ENCODE data around the gene CTTNBP2.

CTTNBP2 gene

DNA sequence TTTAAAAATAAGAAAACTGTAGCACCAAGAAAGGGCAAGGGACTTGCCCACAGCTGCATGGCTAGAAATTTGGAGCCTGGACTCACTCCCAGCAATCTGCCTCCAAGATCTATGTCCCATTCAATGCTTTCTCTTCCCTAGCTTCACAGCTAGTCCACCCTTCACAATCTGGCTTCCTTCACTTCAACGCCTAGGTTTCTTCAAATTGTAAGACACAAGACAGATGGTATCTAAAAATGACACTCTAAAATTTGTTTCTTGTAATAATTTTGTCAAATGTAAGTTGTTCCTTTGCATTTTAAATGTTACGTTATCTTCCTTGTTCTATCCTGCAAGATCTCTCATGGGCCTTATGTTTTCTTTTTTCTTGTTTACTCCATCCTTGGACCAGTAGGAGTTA lies 48.6 kb downstream of the CTTNBP2 start:
- no peak for DNase-seq

DNA sequence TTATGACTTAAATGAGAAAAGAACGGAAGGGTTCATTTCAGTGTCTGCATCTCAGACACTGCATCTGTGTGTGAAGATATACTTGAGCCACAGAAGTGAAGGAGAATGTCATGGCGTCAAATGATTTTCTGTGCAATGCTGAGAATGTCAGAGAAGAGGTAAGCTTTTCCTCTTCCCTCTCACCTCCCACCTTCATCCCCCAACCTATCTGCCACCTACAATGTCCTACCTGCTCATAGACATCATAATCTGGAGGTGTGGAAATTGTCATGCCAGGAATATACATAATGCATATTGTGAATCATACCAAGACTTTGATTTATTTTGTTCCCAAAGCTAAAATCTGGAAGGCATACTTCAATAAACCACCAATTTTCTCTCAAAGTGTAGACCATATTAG lies 53.7 kb downstream of the CTTNBP2 start:
- no peak for DNase-seq

DNA sequence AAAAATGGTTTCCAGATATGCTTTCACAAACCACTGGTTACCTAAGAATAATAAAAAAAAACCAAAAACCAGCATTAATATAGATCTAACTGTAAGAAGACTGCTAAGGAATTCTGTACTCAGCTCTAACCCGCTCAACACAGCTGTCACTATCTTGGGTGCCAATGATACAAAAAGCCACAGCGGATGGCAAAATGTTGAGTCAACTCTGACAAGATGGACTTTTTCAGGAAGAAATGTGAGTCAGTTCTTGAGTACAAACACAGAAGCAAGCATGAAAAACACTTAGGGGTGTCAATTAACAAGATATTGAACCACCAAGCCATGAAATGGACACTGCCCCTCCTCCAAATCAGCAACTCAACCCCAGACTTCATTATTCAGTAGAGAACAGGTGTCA lies 55.0 kb downstream of the CTTNBP2 start:
- no peak for DNase-seq

DNA sequence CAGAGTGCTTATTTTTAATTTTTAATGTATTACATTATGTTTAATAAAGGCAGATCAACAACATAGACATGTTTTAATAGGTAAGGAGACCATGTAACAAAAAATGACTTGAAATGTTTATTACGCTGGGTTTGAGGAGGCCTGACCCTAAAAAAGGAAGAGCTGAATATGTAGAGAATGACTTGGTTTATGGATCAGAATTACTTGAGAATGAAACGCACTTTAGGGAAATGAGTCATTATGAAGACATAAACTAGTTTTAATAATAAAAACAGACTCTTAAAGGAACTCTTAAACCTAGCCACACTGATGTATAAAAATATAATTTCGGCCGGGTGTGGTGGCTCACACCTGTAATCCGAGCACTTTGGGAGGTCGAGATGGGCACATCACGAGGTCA lies 56.5 kb downstream of the CTTNBP2 start:
- no peak for DNase-seq

DNA sequence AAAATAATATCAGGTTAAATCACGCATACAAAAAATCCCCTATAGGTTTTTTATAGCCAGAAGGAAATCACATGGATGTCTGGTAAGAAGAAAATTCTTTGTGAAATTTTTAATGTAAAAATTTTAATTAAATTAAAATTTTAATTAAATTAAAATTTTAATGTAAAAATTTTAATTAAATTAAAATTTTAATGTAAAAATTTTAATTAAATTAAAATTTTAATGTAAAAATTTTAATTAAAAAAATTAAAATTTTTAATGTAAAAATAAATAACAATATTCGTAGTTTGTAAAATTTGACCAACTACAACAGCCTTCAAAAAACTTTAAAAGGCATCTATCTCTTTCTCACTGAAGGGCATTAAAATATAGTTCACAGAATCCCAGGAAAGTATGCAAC lies 61.5 kb downstream of the CTTNBP2 start:
- no peak for DNase-seq

DNA sequence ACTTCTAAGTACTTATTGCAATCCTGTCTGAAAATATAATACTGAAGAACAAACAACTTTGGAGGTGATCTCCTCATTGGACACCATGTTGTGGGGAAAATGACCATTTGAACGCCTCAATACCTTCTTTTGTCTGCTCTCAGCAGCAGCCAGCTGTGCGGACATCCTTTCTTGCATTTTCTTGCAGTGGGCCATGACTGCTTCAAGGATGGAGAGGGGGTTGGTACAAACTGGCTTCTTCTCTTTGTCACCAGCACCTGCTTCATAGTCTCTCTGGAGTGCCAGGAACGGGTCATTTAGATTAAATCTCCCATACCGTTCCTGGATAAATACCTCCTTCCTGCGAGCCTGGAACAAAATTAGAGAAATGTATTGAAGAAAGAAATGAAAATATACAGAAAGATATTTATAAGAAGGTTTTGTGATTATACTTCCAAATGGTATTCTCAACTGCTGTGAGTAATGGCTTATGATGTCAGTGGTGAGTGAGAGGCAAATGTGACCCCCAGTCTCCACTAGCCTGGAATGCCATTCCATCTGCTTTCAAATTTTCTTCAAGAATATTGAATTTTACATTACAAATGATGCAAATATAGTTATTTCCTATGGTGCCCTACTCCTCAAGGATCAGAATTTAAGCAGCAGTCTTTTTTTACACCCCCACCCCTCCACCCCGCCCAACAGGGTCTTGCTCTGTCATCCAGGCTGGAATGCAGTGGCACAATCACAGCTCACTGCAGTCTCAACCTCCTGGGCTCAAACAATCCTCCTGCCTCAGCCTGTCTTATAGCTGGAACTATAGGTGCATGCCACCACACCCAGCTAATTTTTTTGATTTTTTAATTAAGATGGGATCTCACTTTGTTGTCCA lies 62.4 kb downstream of the CTTNBP2 start:
- no peak for DNase-seq

DNA sequence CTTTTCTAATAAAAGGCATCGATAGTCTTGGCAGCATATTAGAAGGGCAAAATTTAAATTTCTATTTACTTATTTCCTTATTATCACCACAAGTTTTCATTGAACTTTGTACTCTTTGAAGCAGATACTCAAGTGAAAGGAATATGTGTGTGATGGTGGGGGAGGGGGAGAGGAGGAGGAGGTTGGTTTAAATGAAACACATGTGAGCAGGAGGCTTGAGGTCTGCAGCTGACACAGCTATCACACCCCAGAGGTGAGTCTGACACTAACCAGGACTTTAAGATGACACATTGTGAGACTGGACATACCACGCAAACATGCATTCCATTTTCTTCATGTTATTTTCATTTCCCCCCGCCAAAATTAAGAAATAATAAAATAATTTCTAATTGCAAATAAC lies 63.3 kb downstream of the CTTNBP2 start:
- DNase-seq: peak; percentile 10

DNA sequence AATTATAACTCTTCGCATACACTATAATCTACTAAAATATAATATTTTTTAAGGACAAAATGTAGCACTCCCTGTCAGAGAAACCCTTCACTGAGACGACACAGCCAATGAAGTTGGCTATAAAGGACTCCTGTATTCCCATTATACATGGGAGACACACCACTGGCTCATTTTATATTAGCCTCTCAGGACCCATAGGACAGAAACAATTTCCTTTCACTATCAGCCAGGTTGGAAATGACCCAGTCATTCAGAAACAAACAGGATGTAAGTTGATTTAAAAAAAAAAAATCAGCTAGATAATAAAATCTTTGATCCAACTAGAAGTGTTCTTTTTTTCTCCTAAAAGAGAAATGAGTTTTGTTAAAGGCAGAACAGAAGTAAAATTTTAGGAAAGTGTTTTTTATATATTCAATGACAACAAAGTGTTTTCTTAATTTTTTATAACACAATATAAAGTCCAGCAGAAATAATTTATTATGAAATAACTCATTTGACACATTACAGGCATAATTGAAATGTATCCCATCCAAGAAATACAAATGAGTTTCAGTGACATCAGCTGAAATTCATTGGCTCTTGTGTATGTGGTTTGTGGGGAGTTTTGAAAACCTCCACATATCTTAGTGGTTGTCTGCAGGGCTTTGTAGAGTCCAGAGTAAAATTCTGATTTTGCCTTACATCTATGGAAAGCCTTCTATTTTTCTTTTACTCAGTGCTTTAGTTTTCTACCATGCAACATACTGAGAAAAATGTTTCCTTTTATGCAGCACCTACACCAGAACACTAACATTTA lies 64.1 kb downstream of the CTTNBP2 start:
- no peak for DNase-seq

DNA sequence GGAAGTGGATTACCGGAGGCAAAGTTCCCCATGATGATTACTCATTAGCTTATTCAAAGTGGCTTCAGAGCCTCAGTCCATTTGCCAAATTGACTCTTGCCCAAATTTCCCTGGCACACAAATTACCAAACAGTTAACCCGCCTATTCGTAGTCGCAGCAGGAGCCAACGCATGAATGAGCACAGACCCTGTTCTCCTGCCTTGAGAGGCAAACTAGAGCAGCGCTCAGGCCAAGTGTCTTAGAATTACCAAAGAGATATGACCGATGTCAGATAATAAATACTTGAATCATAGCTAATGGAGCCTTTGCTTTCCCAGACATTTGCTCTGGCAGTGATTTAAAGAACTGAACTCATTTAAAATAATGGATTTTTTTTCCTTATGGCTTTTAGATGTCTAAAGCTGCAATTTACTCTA lies 64.9 kb downstream of the CTTNBP2 start:
- DNase-seq: no peak

DNA sequence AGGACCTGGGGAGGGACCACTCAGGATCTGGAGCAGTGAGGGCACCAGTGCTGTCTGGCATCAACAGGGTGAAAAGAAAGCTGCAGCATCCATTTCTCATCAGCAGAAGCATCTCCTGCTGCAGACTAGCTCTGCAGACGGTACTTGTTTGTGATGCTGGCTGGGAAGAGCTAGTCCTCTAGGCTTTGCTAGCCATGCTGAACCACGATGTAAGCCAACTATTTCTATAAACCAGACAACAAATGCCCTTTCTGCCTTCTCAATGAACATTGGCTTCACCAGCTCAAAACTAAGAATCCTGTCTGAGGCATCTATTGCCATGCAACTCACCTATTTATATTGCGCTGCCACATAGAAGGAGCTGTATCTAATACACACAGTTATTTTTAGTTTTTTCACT lies 65.6 kb downstream of the CTTNBP2 start:
- no peak for DNase-seq

DNA sequence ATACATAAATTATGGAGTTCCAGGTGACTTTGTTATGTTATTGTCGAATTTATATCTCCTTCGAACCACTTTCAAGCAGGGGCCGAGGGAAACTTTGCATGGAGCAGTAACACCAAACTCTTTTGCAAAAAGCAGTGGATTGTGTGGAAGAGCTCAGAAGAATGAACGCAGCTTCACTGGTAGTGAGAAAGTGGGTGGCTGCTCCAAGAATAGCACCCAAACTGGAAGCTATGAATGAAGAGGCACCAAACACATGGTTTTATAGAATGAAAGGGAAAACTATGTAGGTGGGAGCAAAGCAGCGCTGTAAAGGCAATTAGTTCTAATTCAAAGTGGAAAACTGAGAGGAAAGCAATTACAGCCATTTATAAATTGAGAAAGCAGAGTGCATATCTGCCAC lies 67.2 kb downstream of the CTTNBP2 start:
- DNase-seq: no peak

DNA sequence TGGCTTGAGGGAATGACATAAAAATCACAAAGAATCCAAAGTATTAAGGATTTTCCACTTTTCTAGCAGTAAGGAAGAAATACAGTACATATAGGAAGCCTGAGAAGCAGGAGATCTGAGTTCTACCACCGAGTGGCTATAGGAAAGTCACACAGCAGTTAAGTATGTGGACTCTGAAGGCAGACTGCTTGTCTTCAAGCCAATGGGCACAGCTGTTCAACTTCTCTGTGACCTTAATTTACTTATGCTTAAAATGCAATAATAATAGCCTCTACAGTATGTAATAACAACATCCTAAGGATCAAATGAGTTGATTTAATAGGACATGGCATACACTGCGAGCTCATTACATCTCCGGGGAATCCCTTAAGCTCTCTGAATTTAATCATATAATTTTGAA lies 68.0 kb downstream of the CTTNBP2 start:
- no peak for DNase-seq

DNA sequence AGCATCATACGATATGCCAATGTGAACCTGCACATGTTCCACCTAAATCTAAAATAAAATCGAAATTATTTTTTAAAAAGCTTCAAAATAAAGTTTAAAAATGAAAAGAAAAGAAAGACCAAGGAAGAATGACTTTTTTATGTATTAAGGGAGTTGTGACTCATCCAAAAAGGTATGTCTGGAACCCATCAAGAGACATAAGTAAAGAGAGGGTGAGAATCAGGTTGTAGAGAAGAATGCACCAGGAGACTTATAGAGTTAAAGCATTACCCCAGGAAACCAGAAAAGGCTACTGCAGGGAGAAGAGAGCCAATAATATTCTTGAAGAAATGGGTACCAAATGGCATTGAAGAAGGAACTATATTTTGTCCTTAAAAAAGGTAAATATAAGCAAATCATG lies 69.8 kb downstream of the CTTNBP2 start:
- no peak for DNase-seq

DNA sequence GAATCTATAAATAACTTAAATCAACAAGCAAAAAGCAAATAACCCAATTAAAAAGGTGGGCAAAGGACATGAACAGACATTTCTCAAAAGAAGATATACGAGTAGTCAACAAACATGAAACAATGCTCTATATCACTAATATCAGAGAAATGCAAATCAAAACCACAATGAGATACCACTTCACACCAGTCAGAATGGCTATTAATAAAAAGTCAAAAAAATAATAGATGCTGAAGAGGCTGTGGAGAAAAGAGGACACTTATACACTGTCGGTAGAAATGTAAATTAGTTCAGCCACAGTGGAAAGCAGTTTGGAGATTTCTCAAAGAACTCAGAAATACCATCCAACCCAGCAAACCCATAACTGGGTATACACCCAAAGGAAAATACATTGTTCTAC lies 70.6 kb downstream of the CTTNBP2 start:
- DNase-seq: no peak

DNA sequence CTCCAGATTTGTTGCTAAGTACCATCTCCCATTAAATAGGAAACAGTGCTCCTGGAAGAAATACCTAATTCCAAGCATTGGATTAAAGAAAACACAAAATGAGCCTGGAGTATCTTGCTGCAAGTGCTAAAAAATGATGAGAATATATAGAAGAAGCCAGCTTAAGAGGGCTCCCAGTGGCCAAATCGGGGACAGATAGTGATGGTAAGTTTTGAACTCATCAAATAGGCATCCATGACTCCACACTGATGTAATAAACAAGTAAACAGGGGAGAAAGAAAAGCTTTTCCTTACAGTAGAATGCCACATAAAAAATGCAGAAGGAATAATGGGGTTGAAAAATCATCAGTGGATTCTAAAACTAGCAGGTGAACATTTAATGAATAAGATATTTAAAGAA lies 72.4 kb downstream of the CTTNBP2 start:
- DNase-seq: no peak

DNA sequence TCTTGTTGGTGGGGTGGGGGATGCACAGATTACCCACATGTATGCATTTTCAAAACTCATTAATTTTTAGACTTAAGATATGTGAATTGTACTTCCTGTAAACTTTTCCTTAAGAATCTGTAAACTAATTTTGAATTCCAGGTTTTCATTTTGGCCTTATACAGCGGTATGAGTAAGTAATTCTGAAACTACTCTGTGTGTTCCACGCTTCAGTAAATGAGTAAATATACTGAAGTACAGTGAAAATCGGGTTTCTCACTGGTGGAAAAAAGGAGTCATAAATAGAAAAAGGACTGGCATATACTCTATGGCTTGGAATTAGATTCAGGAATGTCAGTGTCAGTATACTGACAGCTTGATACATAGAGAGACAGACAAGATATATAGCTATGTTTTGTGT lies 72.8 kb downstream of the CTTNBP2 start:
- no peak for DNase-seq

DNA sequence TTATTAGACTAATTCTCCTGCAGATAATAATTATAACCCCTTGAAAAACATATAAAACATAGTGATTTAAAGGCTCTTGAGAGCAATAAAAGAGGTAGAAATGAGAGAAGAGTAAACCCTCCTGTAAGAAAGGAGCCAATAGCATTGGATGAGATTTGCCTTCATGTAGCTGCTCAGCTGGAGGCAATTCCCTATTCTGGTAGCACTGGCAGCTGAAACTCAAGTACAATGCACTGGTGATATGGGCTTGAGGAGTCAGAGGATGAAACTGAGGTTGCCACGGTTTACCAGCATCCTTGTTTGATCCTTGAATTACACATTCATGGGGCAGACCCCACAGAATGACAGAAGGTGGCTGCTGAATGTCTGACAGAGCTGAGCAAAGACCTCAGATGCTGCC lies 76.4 kb downstream of the CTTNBP2 start:
- DNase-seq: no peak

DNA sequence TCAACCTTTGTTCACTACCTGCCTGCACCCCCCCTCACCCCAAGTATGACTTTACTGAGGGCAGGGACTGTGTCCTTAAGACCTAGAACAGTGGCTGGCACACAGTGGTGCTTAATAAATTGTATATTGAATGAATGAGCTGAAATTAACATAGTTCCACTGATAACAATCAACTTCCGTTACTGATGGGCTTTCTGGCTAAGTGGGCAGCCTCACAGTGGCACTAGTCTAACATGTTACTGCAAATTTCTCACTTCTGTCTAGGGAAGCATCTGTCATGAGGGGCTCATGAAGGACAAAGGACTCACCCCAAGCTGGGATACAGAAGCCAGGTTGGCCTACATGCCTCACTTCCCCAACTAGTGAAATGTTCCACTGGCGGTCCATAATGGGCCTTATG lies 79.3 kb downstream of the CTTNBP2 start:
- DNase-seq: no peak

DNA sequence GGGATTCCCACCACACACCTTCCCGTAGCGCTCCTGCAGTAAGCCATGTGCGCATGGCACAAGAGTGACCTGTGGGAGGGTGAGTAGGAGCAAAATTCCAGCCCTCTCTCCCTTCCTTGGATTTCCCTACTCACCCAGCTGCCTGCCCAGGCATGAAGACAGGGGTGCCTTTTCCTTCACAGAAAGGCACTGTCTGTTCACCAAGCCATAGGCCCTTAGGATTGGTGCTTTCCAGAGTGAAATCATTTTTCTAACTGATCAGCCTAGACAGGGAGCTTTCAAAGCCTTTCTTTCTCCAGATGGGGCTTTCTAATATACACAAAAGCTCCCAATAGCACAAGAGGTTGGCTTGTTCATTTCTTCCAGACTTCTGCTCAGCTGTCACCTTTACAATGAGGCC lies 79.7 kb downstream of the CTTNBP2 start:
- no peak for DNase-seq

DNA sequence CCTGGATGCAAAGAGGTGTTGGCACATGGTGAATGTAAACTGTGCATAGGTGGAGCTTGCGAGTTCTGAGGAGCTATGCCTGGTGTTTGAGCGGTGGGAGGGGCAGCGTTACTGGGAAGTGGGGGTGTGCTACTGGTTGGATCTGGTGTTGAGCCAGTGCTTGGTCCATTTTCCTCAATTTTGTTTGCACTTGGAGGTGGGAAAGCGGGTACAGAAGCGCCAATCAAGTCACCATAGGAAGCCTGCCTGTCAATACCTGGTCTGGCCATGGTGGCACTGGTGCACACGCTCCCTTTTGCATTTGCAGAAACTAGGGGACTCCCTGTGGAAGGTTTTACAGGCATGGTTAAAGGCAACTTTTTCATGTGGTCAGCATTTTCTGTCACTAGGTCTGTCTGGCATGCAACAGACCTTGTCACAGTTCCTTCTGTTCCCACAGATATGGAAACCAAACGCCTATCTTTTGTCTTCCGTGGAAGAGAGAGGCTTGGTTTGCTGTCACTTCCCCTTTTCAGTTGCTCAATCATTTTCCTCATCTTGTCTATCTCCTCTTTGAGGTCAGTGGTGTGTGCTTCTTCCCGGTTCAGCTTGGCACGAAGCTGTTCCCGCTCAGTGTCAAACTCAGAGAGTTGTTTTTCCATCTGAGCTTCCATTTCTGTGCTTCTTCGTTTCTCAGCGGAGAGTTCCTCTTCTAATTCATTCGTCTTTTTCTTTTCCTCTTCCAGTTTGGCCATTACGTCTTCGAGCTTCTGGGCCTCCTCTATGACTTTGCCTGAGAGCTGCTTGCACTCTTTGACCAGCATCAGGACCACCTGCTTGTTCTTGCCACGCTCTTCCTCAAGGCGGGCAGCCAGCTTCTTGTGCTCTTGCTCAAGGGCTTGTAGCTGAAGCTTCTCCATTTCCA lies 81.1 kb downstream of the CTTNBP2 start:
- DNase-seq: peak; percentile 62

DNA sequence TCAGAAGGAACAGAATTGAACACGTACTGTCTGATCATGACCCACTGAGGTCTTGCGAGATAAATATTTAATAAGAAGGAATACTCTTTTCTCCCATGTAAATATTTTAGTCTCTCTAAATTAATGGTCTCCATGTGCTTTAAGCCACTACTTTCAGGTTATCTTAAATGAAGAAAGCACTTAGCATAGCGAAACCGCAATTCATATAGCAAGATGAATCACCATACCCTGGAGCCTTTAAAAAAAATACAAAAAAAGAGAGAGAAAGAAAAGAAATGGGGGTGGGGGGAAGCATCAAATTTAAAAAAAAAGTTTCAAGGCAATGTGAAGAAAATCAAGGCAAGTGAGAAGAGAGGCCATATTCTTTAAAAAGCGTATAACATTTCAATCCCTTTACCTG lies 82.5 kb downstream of the CTTNBP2 start:
- DNase-seq: no peak

DNA sequence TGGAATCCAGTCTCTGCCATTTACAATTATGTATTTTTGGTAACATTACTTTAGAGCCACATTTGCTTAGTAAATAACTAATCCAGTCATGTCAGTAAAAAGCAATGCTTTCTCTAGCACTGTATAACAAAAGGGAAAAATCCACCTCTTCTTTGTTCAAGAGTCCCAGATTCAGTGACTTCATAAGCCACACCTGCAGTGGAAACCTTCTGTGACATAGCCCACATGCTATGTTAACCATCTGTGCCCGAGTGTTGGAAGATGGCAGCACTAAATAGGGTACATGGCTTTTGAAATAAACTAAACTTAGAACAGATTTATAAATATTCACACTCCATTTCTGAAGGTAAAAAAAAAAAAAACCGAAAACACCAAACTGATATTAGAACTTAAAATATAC lies 83.0 kb downstream of the CTTNBP2 start:
- DNase-seq: no peak

DNA sequence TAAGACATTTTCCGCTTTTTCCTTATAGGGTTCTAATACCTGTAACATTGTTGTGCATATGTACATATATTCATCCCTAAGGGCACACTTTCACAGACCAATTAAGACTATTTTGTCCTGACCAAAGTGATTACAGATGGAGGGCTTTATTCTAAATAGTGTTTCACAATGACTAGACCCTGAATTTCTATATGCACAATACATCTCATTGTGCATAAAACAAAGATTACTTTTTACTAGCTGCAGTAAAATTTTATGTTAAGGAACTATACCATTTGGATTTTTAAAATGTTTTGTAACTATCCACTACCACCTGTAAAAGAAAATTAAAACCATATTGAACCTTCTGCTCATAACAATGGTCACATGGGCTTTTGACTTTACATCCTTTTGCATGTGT lies 87.8 kb downstream of the CTTNBP2 start:
- DNase-seq: no peak
